Thoracic aorta (tissue), 2 donors: ENCODE data around the gene GATAD2B. TPM values are rescaled to one million over a fixed set of nuclear protein-coding genes. Genes with fewer than 3 reads are reported as not detected.
A peak's percentile ranks its signal among the peaks of the same experiment; 100 is the strongest.

ENCODE experiments used
- ATAC-seq: fragments of 150-250 bp; one replicate; pipeline ENCODE4 v1.8.0; 2017; ENCODE audit warnings: low read depth; ENCODE audit not compliant: insufficient number of reproducible peaks, low FRiP score
- DNase-seq: peaks from one replicate; pipeline ENCODE4 v3.0.0-alpha.2; 2020; ENCODE audit warnings: low spot score
- H3K27ac ChIP-seq, 2 donors: fragments of 200-600 bp; sonication (generic); 1 replicate in 1 of 2; 2 replicates in 1 of 2; pipeline ENCODE4 v1.5.1; 2016; ENCODE audit warnings: mild to moderate bottlenecking in 2 of 2, moderate library complexity in 2 of 2
- H3K27me3 ChIP-seq: fragments of 200-600 bp; sonication (generic); replicated peaks from 2 replicates; pipeline ENCODE4 v1.6.0; 2016; ENCODE audit warnings: mild to moderate bottlenecking; ENCODE audit not compliant: insufficient read depth
- H3K36me3 ChIP-seq: fragments of 200-600 bp; sonication (generic); one replicate; pipeline ENCODE4 v1.5.1; 2016
- H3K4me1 ChIP-seq, 2 donors: fragments of 200-600 bp; sonication (generic); 1 replicate in 1 of 2; 2 replicates in 1 of 2; pipeline versions ENCODE4 v1.5.1 to v1.6.0; 2016; ENCODE audit warnings: low read depth in 2 of 2, mild to moderate bottlenecking in 1 of 2; ENCODE audit not compliant: control insufficient read depth in 1 of 2
- H3K4me3 ChIP-seq: fragments of 200-600 bp; sonication (generic); 2 replicates; pipeline ENCODE4 v1.5.1; 2016; ENCODE audit warnings: mild to moderate bottlenecking
- H3K9me3 ChIP-seq: fragments of 200-600 bp; sonication (generic); 2 replicates; pipeline ENCODE4 v1.5.1; 2016
- total RNA-seq, 2 donors: library from RNA; depleted of rRNA; stranded (reverse); fragments of >200 nt; gene quantifications; one replicate each; pipeline versions ENCODE4 v1.1.0 to v1.2.3, GENCODE V29; 2016
- TF ChIP-seq, protein P1 (sequence below): fragments of 200-600 bp; sonication (generic); IDR thresholded peaks from one replicate; pipeline ENCODE4 v1.5.1; 2019; ENCODE audit warnings: antibody characterized with exemption

Gene GATAD2B
- 10 to 100 TPM; 22.7 to 31.5 TPM for total RNA-seq

DNA sequence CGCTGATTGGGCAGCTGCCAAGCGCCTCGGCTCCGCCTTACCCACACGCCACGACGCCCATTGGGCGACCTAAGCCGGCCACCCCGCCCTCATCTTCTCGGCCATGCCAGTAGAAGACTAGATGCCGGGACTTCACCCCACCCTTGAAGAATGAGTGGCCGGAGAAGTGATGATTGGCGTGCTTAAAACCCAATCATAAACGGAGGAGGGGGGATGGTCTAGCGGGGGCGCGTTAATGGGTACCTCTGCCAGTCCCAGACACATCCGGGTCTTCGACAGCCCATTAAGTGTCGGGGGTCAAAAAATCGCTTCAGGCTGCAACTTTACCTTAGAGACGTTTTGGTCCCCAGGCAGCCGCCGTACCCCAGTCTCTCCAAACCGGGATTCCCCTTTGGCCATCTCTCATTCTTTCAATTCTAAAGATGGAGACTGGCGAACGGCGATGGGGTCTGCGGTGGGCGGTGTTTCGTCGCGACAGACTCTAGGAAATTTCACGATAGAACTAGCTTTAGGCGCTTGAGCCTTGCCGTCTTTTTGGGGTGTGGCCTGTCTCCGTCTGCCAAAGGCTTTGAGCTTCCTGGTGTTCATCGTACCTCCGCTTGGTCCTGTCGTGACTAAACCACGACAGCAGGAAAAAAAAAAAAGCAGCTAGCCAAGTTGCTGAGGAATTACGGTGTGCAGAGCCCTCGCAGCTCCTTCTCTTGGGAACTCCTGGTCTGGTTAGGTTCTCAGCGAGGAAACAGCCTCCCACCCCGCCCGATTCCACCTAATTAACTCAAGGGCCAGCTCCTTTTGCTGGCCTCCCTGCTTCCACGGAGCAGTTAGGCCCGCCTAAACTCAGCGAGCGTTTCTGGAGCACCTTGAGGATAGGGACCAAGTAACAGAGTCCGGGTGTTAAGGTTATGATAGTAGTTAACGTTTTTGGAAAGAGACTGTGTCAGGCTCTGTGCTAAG lies at the start of gene GATAD2B:
TSS of gene GATAD2B (minus strand) at position 1 of the 954 bp plus-strand sequence. CDS start 94,625 bp downstream, outside the sequence.
- peak within 1 kb of the TSS; percentile 81 to 87 for H3K27ac ChIP-seq
- DNase-seq (peak; percentile 98), ATAC-seq (peak; percentile 99)
- peaks cover 26 to 31% of the 10 kb centered on the region in 2 donors for H3K4me1 ChIP-seq
- H3K4me3 ChIP-seq: peak within 1 kb of the TSS; percentile 76
- no peaks in the 10 kb centered on the region for H3K27me3 ChIP-seq
- no peaks in the 10 kb centered on the region for H3K36me3 ChIP-seq
- TF ChIP-seq, protein P1, sequence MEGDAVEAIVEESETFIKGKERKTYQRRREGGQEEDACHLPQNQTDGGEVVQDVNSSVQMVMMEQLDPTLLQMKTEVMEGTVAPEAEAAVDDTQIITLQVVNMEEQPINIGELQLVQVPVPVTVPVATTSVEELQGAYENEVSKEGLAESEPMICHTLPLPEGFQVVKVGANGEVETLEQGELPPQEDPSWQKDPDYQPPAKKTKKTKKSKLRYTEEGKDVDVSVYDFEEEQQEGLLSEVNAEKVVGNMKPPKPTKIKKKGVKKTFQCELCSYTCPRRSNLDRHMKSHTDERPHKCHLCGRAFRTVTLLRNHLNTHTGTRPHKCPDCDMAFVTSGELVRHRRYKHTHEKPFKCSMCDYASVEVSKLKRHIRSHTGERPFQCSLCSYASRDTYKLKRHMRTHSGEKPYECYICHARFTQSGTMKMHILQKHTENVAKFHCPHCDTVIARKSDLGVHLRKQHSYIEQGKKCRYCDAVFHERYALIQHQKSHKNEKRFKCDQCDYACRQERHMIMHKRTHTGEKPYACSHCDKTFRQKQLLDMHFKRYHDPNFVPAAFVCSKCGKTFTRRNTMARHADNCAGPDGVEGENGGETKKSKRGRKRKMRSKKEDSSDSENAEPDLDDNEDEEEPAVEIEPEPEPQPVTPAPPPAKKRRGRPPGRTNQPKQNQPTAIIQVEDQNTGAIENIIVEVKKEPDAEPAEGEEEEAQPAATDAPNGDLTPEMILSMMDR: no peak
- no peaks in the 10 kb centered on the region for H3K9me3 ChIP-seq

DNA sequence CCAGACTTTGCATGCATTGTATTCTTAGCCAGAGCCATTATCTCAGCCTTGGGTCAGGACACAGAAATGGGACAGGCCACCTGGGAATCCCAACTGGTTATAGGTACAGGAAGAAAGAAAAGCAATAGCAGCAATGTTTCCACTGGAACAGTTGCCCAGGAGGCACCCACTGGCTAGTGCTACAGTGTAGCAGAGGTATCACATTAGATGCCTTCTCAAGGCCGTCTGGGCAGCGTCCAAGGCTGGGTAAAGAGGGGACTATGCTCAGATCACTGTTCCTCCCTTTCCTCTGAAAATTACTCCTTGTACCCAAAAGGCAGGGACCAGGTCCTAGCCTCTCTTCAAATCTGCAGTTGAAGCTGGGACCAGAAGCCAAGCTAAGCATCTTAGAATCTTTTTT lies 47.6 kb upstream of the GATAD2B start:
- Histone ChIP-seq H3K36me3 (peaks cover 18% of the 10 kb centered on the region), H3K27ac (no peak overlapping the region), H3K4me1 (peaks cover 14 to 22% of the 10 kb centered on the region in 2 donors), H3K4me3 (no peak overlapping the region), H3K9me3 (no peaks in the 10 kb centered on the region), H3K27me3 (no peaks in the 10 kb centered on the region)
- ATAC-seq: no peak
- no peak for DNase-seq
- TF ChIP-seq, protein P1: no peak

DNA sequence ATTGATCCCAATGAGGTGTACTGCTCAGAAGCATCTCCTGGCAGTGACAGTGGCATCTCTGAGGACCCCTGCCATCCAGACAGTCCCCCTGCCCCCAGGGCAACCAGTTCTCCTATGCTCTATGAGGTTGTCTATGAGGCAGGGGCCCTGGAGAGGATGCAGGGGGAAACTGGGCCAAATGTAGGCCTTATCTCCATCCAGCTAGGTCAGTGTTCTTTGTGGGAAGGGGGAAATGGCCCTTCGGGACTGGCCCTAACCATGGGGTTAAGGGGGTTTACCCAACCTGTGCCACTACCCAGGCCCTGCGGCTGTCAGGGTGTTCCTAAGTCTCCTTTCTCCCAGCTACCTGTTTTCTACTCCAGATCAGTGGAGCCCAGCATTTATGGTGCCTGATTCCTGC lies 46.2 kb upstream of the GATAD2B start:
- no peaks in the 10 kb centered on the region for H3K27me3 ChIP-seq
- peaks cover 11% of the 10 kb centered on the region for H3K36me3 ChIP-seq
- DNase-seq: no peak
- no peak for ATAC-seq
- peaks cover 20 to 30% of the 10 kb centered on the region in 2 donors for H3K4me1 ChIP-seq
- TF ChIP-seq, protein P1: no peak
- H3K27ac ChIP-seq: no peak overlapping the region
- no peak overlapping the region for H3K4me3 ChIP-seq
- H3K9me3 ChIP-seq: no peaks in the 10 kb centered on the region

DNA sequence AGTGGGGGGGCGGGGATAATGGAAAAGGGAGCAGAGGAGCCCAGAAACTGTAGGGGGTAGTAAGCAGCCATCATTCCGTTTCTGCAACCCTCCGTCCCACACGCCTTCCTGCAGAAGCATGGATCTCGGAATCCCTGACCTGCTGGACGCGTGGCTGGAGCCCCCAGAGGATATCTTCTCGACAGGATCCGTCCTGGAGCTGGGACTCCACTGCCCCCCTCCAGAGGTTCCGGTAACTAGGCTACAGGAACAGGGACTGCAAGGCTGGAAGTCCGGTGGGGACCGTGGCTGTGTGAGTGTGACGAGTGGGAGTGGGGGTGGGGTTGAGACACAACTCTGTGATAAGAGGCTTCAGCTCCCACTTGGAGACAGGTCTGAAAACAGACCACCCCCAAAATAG lies 45.6 kb upstream of the GATAD2B start:
- Histone ChIP-seq H3K36me3 (peaks cover 5% of the 10 kb centered on the region), H3K4me3 (peak overlapping the region; percentile 85), H3K27ac (peak overlapping the region in 1 of 2 donors; percentile 92), H3K4me1 (peaks cover 22 to 32% of the 10 kb centered on the region in 2 donors), H3K27me3 (no peaks in the 10 kb centered on the region), H3K9me3 (no peaks in the 10 kb centered on the region)
- TF ChIP-seq, protein P1: no peak
- ATAC-seq: no peak
- no peak for DNase-seq

DNA sequence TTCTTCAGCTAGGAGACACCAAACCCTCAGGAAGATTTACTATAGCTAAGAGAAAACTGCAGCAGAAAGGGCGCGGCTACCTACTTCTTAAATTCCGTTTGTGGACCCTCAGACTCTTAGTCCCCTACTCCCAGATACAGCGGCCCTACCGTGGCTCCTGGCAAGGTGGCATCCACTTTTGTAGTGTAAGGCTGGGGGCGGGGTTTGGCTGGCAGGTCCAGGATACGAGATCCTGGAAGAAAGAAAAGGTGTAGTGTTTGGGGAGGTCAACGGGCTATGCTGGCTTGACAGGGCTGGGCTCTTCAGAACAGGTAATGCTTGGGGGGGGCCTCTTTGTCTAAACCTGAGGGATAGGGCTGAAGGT lies 45.2 kb upstream of the GATAD2B start:
- Histone ChIP-seq H3K36me3 (peaks cover under 1% of the 10 kb centered on the region), H3K27ac (peak overlapping the region; percentile 84 to 92), H3K27me3 (no peaks in the 10 kb centered on the region), H3K4me3 (peak overlapping the region; percentile 85), H3K9me3 (no peaks in the 10 kb centered on the region), H3K4me1 (peaks cover 22 to 32% of the 10 kb centered on the region in 2 donors)
- ATAC-seq: no peak
- no peak for DNase-seq
- TF ChIP-seq, protein P1: no peak
